HepG2 (cell line): ENCODE results near the gene IZUMO4. TPM values are rescaled to one million over a fixed set of nuclear protein-coding genes. Genes with fewer than 3 reads are reported as not detected.

Experiments used
- ATAC-seq: fragments of 200-7000 bp; cut with Tn5 transposase; 3 replicates; pipeline ENCODE4 v1.9.1; 2020; ENCODE audit warnings: mild to moderate bottlenecking, moderate library complexity
- BruUV-seq: library from RNA; stranded (reverse); fragments of 400-500 nt; replicated peaks from 2 replicates; lab custom pipeline; 2021; lab: Mats Ljungman, UMichigan
- CTCF ChIA-PET: fragments of 300-600 bp; formaldehyde crosslinking; extraction: SDS; loops from one replicate; lab custom pipeline; 2021; ENCODE audit warnings: low total read pairs, inconsistent platforms, low intra/inter-chr PET ratio; lab: Yijun Ruan, JAX
- POLR2A ChIA-PET: fragments of 350-600 bp; sonication (Branson Sonifier 250); formaldehyde crosslinking; loops from one replicate; lab custom pipeline; 2020; ENCODE audit warnings: antibody characterized with exemption, inconsistent platforms; lab: Yijun Ruan, JAX
- DNase-seq: peaks from one replicate; pipeline ENCODE4 v3.0.0-alpha.2; 2015; ENCODE audit warnings: low spot score
- FAIRE-seq: peaks from 3 replicates; lab custom pipeline; 2011; peaks lifted over from hg19 to GRCh38; lab: Jason Lieb, UNC
- H2AFZ ChIP-seq: one replicate; pipeline ENCODE4 v1.6.1; 2011; ENCODE audit warnings: low read length, inconsistent platforms
- H3K27ac ChIP-seq: fragments of 300-600 bp; 3 replicates; pipeline ENCODE4 v1.8.0; 2011; ENCODE audit warnings: mixed run types, mild to moderate bottlenecking, mixed read lengths, low read length, inconsistent platforms; ENCODE audit not compliant: insufficient read depth; ENCODE audit errors: extremely low read length
- H3K27me3 ChIP-seq, 2 experiments: fragments of 200-600 bp in 1 of 2; 2 replicates in 1 of 2; 3 replicates in 1 of 2; pipeline versions ENCODE4 v1.6.0 to v1.8.0; 2011; ENCODE audit warnings: low read length in 2 of 2, mild to moderate bottlenecking in 2 of 2, moderate library complexity in 2 of 2, inconsistent platforms in 1 of 2; ENCODE audit not compliant: insufficient read depth in 2 of 2, control insufficient read depth in 1 of 2
- H3K36me3 ChIP-seq, 2 experiments: fragments of 200-600 bp in 1 of 2; replicated peaks in 1 of 2; 2 replicates in 1 of 2; 3 replicates in 1 of 2; pipeline versions ENCODE4 v1.5.1 to v1.8.0; 2011; ENCODE audit warnings: low read length in 2 of 2, inconsistent platforms in 1 of 2; ENCODE audit not compliant: insufficient read depth in 2 of 2, control insufficient read depth in 1 of 2
- H3K4me1 ChIP-seq: 2 replicates; pipeline ENCODE4 v1.5.1; 2012; ENCODE audit warnings: low read length, inconsistent platforms; ENCODE audit not compliant: insufficient read depth
- H3K4me2 ChIP-seq: 2 replicates; pipeline ENCODE4 v1.6.0; 2011; ENCODE audit warnings: low read depth, low read length, inconsistent platforms
- H3K4me3 ChIP-seq, 3 experiments: fragments of 200-600 bp in 1 of 3; sonication (generic), shearing (Covaris generic) in 1 of 3; replicated peaks in 1 of 3; 2 replicates each; pipeline ENCODE4 v1.5.1; 2011 to 2016; ENCODE audit warnings: low read length in 3 of 3, inconsistent platforms in 2 of 3, low read depth in 2 of 3, mild to moderate bottlenecking in 2 of 3, control low read depth in 1 of 3, mixed read lengths in 1 of 3; ENCODE audit not compliant: insufficient read depth in 1 of 3
- H3K79me2 ChIP-seq: one replicate; pipeline ENCODE4 v1.6.1; 2011; ENCODE audit warnings: low read length, inconsistent platforms; ENCODE audit not compliant: insufficient read depth
- H3K9ac ChIP-seq: 2 replicates; pipeline ENCODE4 v1.6.0; 2011; ENCODE audit warnings: mild to moderate bottlenecking, low read depth, low read length, inconsistent platforms; ENCODE audit not compliant: insufficient read depth
- H3K9me3 ChIP-seq: 2 replicates; pipeline ENCODE4 v1.5.1; 2012; ENCODE audit warnings: mild to moderate bottlenecking, low read length
- H4K20me1 ChIP-seq: 2 replicates; pipeline ENCODE4 v1.6.0; 2011; ENCODE audit warnings: inconsistent platforms, mild to moderate bottlenecking, low read length, moderate library complexity; ENCODE audit not compliant: insufficient read depth
- AGO2 ChIP-seq: fragments of 200-400 bp; formaldehyde crosslinking; optimal IDR thresholded peaks from 2 replicates; pipeline ENCODE3; 2017; ENCODE audit warnings: mild to moderate bottlenecking, low read depth, low read length, moderate library complexity
- MYPOP ChIP-seq: sonication (generic); formaldehyde crosslinking; IDR thresholded peaks from 2 replicates; pipeline ENCODE4 v1.8.1; 2023; ENCODE audit warnings: mild to moderate bottlenecking, moderate library complexity, missing genetic modification reagents
- SNRNP70 ChIP-seq: fragments of 200-400 bp; formaldehyde crosslinking; IDR thresholded peaks from 2 replicates; pipeline ENCODE4 v1.6.1; 2017; ENCODE audit warnings: mild to moderate bottlenecking, low read depth, low read length, moderate library complexity
- WGBS: methylation state at CpG from one replicate; pipeline ENCODE4 v1.1.6; 2017; ENCODE audit warnings: low lambda C conversion rate; 5-methylcytosine and 5-hydroxymethylcytosine counted together
- in situ Hi-C: cut with HindIII; loops from 2 replicates; pipeline ENCODE4 v1.10.0; 2017; ENCODE audit warnings: low pct_unique_long_range_greater_than_20kb; ENCODE audit not compliant: extremely low pct_ligation_motif_present
- intact Hi-C: fragments of 100-400 bp; cut with micrococcal nuclease; formaldehyde crosslinking; loops from one replicate; pipeline ENCODE4 v1.10.0; 2022; ENCODE audit not compliant: unreplicated experiment
- polyA plus RNA-seq, 8 experiments: library from polyadenylated mRNA; depleted of rRNA in 3 of 8; stranded (reverse) in 7 of 8; unstranded in 1 of 8; fragments of >200 nt; fragmentation: Illumina TruSeq in 4 of 8; extraction: Trizol in 4 of 8; gene quantifications; 2 replicates each; pipeline versions ENCODE4 v1.2.1 to v1.2.3, GENCODE V29; 2011 to 2016; ENCODE audit warnings: low read depth in 4 of 8, missing spikeins in 1 of 8, mixed read lengths in 1 of 8; ENCODE audit not compliant: insufficient read depth in 1 of 8
- total RNA-seq, 5 experiments: library from RNA; depleted of rRNA; stranded (reverse); fragments of >200 nt; fragmentation: Illumina TruSeq; extraction: Trizol; gene quantifications; 2 replicates each; pipeline ENCODE4 v1.2.3, GENCODE V29; 2016; ENCODE audit warnings: low read depth in 1 of 5
- TF ChIP-seq, protein P1 (sequence below): sonication (generic); formaldehyde crosslinking; IDR thresholded peaks from 2 replicates; pipeline ENCODE4 v1.4.0; 2020; ENCODE audit warnings: mild to moderate bottlenecking, missing genetic modification reagents
- TF ChIP-seq, protein P2 (sequence below): sonication (generic); formaldehyde crosslinking; IDR thresholded peaks from 2 replicates; pipeline ENCODE4 v1.5.1; 2020; ENCODE audit warnings: mild to moderate bottlenecking, moderate library complexity, missing genetic modification reagents

IZUMO4 gene
- total and polyA plus RNA-seq, 2 of the 13 experiments (the other 11 are each of a cell fraction or from before 2014, with no cell fraction given) = 0.77 to 3.9 TPM

- H3K9me3 ChIP-seq = no peaks in the 10 kb centered on the region
- H3K4me1 ChIP-seq = no peaks in the 10 kb centered on the region
- BruUV-seq = no TSS peak
- no peak overlapping the region for H3K4me2 ChIP-seq
- ATAC-seq = no peak
- H2AFZ ChIP-seq = no peak overlapping the region
- TF ChIP-seq SNRNP70 = no peak
- TF ChIP-seq, protein P1, sequence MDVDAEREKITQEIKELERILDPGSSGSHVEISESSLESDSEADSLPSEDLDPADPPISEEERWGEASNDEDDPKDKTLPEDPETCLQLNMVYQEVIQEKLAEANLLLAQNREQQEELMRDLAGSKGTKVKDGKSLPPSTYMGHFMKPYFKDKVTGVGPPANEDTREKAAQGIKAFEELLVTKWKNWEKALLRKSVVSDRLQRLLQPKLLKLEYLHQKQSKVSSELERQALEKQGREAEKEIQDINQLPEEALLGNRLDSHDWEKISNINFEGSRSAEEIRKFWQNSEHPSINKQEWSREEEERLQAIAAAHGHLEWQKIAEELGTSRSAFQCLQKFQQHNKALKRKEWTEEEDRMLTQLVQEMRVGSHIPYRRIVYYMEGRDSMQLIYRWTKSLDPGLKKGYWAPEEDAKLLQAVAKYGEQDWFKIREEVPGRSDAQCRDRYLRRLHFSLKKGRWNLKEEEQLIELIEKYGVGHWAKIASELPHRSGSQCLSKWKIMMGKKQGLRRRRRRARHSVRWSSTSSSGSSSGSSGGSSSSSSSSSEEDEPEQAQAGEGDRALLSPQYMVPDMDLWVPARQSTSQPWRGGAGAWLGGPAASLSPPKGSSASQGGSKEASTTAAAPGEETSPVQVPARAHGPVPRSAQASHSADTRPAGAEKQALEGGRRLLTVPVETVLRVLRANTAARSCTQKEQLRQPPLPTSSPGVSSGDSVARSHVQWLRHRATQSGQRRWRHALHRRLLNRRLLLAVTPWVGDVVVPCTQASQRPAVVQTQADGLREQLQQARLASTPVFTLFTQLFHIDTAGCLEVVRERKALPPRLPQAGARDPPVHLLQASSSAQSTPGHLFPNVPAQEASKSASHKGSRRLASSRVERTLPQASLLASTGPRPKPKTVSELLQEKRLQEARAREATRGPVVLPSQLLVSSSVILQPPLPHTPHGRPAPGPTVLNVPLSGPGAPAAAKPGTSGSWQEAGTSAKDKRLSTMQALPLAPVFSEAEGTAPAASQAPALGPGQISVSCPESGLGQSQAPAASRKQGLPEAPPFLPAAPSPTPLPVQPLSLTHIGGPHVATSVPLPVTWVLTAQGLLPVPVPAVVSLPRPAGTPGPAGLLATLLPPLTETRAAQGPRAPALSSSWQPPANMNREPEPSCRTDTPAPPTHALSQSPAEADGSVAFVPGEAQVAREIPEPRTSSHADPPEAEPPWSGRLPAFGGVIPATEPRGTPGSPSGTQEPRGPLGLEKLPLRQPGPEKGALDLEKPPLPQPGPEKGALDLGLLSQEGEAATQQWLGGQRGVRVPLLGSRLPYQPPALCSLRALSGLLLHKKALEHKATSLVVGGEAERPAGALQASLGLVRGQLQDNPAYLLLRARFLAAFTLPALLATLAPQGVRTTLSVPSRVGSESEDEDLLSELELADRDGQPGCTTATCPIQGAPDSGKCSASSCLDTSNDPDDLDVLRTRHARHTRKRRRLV (CRISPR knock-in tag) = no peak
- TF ChIP-seq, protein P2, sequence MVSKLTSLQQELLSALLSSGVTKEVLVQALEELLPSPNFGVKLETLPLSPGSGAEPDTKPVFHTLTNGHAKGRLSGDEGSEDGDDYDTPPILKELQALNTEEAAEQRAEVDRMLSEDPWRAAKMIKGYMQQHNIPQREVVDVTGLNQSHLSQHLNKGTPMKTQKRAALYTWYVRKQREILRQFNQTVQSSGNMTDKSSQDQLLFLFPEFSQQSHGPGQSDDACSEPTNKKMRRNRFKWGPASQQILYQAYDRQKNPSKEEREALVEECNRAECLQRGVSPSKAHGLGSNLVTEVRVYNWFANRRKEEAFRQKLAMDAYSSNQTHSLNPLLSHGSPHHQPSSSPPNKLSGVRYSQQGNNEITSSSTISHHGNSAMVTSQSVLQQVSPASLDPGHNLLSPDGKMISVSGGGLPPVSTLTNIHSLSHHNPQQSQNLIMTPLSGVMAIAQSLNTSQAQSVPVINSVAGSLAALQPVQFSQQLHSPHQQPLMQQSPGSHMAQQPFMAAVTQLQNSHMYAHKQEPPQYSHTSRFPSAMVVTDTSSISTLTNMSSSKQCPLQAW (CRISPR knock-in tag) = no peak
- no peak for TF ChIP-seq MYPOP (CRISPR knock-in tag)
- peak; percentile 45 for TF ChIP-seq AGO2
- in situ Hi-C loops (no loop called here), intact Hi-C loops (no loop called here)
- H3K9ac ChIP-seq = no peak overlapping the region
- no peak overlapping the region for H3K27ac ChIP-seq
- H3K27me3 ChIP-seq = no peaks in the 10 kb centered on the region
- H3K36me3 ChIP-seq = peaks cover 28 to 55% of the 10 kb centered on the region in 2 experiments
- WGBS = 91% methylated on average over 17 of the region's 23 CpGs
- no peak for DNase-seq
- H3K4me3 ChIP-seq = no peak overlapping the region
- ChIA-PET CTCF (no interaction called here), POLR2A (interaction anchor here (1.3 kb wide), 1 partner anchor 15 kb away, joined by 5 read pairs; the partner anchor contains the start of gene AP3D1)
- peaks cover 4% of the 10 kb centered on the region; the same call in 1 of the 2 replicates for H4K20me1 ChIP-seq
- peaks cover 28% of the 10 kb centered on the region for H3K79me2 ChIP-seq
- no peak for FAIRE-seq
Observed at GRCh38 chr19:2136796-2137195, 40.1 kb downstream of the IZUMO4 start.
